Stimulated activated CD8-positive, alpha-beta memory T cell treated with anti-CD3 and anti-CD28 coated beads, Interleukin-7, amount 100 ng/mL, for 1 hour (primary cell): ENCODE measurements around the gene CAPZB.

Source experiments
- DNase-seq, 2 donors: peaks; one replicate each; pipeline ENCODE4 v3.0.0-alpha.2; 2020; ENCODE audit warnings: low read depth in 2 of 2

CAPZB gene

DNA sequence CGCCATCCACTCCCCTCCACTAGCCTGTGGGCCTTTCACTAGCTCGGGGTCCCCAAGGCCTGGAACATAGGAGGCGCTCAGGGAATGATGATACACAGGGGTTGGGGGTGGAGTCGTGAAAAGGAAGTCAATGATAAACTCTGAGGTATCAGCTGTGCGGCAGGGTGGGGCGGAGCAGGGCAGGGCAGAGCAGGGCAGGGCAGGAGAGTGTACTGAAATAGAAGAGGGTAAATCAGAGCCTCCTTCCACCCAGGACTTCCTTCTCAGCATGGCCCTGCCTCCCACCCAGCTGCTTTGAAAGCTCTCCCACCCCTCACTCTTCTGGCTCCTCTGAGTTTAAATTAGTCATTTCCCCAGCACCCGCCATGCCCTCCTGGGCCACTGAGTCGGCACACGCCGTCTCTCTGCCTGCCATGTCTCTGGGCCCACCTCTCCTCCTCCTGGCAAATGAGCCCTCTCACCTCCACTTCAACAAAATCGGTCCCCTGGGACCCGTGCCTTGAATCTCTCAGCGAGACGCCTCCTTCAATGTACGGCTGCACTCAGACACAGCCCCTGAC lies 16.9 kb downstream of the CAPZB start:
- peak in 1 of 2 donors; percentile 44 for DNase-seq

DNA sequence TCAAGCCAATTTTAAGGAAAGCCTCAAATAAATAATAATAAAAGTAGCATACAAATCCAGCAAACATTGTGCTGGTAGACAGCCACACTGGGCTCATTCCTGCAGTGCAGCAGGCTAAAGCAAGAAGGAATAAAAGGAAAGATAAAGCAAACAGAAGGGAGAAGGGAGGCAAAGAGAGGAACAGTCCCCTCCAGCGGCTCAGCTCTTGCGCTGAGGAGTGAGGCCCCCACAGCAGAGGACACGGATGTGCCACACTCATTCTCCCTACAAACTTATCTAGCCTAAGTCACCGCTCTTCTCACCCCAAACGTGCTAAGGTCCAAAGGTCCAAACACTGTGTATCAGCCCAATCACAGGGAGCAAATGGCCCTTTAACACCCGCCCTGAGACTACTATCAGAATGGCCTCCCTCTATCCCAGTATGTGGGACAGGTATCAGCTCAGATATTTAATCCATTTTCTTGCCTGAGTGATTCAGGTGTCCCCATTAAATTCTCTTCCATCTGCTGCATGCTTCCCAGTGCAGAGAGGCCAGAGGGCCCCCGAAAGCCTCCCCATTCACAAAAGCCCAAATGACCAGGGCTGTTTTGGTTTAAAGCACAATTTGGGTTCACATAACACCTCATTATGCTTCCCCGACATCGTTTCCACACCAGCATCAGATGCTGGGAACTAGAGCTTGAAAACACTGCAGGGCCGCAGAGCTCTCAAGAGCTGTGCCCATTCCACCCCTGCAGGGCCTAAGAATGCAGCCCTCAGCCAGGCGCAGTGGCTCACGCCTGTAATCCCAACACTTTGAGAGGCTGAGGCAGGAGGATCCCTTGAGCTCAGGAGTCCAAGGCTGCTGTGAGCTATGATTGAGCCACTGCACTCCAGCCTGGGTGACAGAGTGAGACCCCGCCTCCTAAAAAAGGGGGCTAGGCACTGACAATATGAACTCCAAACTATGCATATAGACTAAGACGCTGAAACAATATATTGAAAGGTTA lies 17.8 kb downstream of the CAPZB start:
- DNase-seq = no peak

DNA sequence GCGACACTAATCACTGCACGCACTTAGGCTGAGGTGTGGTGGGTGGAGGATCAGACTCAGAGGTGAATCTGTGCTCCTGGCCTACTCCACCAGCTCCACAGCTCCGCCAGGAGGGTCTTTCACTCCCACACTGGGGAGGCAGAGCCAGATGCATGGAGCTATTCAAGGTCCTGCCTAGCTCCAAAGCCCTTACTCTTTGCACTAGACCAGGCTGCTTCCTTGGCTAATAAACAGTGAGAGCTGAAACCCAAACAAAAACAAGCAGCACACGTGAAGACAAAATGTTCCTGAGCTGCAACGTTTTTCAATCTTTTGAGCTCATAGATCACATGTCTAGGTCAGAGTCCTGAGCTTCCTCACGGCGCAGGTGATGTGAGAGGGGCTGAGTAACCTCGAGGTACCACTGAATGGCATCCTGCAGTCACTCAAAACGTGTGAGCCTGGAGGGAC lies 19.2 kb downstream of the CAPZB start:
- DNase-seq = no peak

DNA sequence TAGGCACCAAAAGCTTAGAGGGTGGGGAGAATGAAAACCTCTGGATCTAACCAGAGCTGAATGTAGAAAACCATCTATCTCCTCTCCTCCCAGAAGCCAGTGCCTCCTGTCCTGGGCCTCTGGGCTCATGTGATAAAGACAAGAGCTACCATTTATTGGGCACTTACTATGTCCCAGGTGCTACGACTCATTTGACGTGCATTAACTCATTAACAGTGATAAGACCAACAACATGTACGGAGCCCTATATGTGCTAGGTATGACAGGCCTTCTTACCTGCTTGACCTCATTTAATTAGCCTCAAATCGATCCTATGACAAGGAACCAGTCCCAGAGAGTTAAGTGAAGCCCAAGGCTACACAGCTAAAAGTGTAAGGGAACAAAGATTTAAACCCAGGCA lies 19.7 kb downstream of the CAPZB start:
- DNase-seq = no peak

DNA sequence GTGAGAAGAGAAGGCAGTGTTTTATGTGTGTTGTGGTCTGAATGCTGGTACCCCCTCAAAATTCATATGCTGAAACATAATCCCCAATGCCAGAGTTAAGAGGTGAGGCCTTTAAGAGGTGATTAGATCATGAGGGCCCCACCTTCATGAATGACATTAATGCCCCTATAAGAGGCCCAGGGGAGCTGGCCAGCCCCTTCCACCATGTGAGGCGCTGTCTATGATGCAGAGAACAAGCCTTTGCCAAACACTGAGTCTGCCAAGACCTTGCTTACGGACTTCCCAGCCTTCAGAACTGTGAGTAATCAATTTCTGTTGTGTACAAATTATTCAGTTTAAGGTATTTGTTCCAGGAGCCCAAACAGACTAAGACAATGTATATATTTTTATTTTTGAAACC lies 20.2 kb downstream of the CAPZB start:
- DNase-seq = no peak

DNA sequence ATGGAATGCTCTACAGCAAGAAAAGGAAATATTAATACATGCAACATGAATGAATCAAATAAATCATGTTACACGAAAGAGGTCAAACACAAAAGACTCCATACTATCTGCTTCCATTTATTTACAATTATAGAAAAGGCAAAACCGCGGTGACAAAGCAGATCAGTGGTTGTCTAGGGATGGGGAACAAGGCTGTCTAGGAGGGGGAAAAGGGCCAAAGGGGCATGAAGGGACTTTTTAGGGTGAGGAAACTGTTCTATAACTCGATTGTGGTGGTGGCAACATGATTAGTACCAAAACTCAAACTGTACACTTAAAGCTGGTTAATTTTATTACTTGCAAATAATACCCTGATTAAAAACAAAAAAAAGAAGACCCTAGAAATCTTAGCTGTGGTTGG lies 20.6 kb downstream of the CAPZB start:
- no peak for DNase-seq

DNA sequence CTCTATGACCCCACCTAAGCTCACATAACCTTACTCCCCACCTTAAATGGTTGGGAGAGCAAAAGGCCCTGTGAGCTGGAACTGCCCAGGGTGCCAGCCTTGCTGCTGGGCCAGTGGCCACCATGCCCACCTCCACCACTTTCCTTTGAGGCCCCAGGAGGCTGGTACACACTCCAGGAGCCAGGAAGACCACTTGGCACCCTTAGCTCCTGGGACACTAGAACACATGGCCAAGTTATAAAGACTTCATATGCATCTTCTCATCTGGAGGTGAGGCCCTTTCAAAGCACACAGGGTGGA lies 21.9 kb downstream of the CAPZB start:
- DNase-seq = no peak

DNA sequence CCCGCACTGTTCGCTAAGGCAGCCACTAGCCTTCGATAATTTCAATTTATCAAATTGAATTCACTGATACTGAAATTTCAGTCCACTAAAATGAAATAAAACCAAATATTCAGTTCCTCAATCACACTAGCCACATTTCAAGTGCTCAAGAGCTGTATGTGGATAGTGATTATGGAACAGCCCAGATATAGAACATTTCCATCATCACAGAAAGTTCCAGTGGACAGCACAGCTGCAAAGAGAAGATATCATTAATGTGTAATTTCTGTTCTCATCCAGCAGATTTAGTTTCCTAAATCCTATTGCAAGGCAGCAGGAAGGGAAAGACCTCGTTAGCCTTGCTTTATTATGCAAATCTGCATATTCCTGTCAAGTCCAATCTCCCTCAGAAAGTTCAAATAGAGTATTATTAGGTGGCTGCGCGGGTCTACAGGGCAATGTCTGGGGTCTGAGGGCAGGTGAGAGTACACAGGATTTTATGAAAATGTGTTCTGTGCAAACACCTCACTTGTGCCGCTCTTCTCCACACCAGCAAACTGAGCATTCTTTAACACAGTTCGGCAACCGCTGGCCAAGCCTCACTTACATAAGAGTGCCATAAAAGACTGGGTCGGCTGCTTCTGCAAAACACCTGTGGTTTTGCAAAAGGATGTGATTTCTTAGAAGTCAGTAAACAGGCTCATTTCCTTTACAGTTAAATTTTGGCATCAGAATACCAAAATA lies 22.4 kb downstream of the CAPZB start:
- DNase-seq = peak in 1 of 2 donors; percentile 40

DNA sequence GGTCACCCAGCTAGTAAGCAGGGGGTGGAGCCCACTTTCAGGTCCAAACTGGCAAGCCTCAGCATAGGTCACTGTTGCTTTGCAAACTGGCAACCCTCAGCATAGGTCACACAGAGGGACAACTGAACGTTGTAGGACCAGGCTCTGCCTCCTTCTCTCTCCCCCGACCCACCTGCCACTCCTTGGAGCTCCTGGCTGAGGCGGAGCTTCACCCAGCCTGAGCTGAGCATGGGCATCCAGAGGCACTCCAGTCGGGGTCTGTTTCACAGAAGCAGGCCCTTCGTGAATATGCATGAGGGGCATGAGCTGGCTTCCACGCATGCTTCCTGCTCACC lies 24.2 kb downstream of the CAPZB start:
- no peak for DNase-seq

DNA sequence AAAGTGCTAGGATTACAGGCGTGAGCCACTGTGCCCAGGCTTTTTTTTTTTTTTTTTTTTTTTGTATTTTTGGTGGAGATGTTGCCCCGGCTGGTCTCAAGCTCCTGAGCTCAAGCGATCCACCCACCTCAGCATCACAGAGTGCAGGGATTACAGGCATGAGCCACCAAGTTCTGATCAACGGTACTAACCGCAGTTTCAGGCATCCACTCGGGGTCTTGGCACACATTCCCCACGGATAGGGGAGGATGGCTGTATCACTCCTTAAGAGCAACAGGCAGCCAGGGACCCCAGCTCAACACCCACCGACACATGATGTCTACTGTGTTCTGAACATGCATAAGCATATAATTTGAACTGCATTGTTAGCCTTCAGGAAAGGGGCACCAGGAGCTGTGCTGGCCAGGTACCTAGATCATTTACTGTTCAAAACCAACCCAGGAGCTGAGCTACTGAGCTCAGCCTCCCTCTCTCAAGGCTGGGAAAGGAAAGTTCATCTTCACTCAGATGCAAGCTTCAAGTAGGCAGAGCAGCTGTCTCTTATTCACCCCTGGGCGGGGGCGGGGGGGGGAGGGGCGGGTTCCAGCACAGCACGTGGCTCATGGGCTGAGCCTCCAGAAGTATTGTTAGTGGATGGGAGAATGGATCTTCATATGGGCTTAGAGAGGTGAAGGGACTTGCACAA lies 24.7 kb downstream of the CAPZB start:
- no peak for DNase-seq

DNA sequence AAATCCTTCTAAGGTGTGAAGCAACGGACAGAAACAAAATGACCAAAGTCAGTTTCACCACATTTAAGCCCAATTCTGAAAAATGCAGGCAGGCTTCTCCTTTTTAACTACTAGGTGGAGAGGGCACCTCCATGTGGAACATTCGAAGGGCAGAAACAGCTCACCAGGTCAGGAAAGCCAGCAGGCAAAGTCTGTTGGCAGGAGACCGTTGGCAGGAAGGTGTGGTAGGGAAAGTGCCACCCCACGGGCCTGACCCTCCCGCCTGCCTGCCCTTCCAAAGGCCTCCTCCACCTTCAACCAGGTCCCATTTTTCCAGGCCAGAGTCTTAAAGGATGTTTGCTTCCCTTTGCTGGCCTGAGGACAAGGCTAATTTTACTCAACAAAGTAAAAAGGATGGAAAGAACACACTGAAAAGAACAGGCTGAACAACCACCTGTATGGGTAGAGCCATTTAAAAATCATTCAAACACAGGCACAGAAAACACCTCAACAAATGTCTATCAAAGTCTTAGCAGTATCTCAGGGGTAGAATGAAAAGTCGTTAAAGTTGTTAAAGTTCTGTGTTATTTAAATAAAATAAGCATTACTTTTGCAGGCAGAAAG lies 26.4 kb downstream of the CAPZB start:
- no peak for DNase-seq

DNA sequence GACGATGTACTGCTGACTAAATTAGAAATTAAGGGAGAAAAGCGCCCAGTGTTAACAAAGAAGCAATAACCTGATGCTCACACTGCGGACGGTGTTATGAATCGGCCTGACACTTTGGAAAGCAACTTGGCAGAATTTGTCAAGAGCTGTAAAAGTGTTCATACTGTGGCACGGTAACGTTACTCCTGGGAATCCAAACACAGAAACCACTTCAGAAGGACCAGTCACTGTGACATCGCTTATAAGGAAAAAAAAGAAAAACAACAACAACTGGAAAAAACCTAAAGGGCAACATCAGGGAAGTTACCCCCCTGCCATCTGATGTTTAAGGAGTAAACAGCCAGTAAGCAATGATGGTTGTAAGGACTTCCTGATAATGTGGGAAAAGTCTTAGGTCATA lies 27.7 kb downstream of the CAPZB start:
- no peak for DNase-seq

DNA sequence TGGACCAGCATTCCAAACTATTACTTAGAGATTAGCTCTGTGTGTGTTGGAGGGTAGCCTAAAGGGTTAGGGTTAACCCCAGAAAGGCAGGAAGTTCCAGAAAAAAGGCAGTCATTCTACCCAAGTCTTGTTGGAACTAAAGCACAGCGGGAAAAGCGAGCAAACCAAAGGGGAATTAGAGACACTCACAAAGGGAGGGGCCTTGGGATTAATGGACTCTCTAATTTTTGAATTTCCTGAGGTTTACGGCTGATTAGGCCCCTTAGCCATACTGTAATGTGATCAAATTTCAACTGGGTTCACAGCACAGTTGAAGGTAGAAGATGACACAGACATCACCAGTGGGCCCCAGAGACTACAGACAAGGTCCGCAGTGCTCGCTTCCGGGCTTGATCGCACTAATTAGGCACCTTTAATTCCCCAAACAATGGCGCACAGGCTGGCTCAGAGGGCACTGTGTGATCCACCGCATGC lies 28.3 kb downstream of the CAPZB start:
- DNase-seq = no peak

DNA sequence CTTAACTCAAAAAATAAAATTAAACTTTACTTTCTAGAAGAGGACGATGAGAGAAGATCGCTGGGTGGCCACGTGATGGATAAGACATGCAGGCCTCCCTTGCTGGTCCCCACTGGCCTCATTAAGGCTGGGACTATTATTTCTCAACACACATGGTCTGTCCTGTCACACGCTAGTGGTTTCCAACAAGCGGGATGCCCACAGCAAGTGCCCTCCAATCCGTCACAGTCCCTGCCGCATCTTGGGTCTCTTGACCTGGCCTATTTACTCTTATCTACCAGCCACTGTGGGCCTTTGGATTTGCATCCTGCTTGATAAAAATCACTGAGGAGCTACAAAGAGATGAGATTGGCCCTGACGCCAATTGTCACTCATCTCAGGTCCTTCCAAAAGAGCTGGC lies 30.0 kb downstream of the CAPZB start:
- DNase-seq = no peak

DNA sequence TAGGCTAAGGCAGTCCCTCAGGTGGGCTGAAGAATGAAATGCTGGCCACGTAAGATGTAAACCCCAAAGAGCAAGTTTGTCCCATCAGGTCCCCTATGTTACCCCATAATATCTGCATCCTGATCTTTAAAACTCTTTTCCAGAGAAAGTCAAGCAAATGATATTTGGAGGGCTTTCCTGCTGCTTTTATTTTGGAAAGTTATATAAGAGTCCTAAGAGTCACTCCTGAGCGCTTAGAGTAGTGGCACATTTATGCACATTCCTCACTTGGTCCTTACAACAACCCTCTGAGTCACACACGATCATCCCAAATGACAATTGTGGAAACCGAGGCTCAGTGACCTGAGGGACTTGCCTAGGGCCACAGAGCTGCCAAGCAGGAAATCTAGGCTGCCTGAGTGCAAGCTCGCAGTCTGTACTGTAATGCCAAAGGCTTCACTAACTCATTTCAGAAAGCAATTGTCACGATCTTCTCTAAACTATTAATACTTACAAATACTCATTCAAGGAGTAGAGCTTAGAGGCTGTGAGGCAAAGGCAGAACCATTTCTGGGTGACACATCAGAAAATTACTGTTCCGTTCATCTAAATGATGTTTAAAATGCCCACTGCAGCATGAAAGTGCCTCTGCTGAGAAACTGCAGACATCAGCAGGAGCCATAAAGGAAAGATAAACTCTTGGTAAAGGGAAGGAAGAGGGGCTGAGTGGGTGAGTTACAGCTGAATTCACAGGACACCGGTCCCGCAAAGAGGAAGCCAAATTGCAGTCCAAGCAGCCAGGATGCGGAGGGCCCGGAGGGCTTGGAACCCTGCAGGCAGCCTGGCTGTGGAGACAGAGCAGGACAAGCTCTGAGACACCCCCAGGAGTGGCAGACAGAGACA lies 30.8 kb downstream of the CAPZB start:
- no peak for DNase-seq

DNA sequence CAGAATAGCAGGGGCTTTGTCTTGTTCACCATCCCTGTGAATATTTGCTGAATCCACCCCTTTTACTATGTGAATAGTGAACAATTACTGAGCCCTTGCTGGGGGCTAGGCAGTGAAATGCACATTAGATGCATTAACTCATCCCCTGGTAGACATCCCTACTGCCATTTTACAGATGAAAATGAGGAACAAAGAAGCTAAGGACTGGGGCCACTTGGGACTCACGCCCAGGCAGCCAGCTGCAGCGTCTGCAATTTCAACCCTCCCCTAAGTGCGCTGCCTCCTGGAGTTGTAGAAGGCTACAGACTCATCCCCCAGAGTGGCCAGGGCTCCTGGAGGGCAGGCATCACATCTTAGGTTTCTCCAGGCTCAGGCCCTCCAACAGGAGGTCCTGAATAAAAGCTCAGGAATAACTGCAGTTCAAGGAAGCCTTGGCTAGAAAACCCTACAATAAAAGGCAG lies 31.6 kb downstream of the CAPZB start:
- no peak for DNase-seq

DNA sequence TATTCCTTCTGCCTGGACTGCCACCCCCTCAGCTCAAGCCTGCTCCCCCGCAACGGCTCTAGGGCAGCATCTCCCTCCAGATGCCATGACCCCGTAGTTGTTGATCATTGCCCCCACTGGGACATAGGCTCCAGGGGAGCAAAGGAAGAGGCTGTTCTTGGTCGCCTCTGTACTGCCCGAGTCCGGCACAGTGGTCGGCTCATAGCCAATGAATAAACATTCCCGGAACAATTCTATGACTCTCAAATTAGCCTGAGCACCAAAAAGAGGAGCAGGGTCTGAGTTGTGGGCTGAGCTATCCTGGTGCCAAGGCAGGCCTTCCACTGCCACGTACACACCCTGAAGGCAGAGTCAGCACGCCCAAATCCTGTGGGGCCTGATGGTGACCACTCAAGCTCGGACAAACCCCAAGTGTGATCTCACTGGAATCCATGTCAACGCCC lies 33.1 kb downstream of the CAPZB start:
- DNase-seq = no peak

DNA sequence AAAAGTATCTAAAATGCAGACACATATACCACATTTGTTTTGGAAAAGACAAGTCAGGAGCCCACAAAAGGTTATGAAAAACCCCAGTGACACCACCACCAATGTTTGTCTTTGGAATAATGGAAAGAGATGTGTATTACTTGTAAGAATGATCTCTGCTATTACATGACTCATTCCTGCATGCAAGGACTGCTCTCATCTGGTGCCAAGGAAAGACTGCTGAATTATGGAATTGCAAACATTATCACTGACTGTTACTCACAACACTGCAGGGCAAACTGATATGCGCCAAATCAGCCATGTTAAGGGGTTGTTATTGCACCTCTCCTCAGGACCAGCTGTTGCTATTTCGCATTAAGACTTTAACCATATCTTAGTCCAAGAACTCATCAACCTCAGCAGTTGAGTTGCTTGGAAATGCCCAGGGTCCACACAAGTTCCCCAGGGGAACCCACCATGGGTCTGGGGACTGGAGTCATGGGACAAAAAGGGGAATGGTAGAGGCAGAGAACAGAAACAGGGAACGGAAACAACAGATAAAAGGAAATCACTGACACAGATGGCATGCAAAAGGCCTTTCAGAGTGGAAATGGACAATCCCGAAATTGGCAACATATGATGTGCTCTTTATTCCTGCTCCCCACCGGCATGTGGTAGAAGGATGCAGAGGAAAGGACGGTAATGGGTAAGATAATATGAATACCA lies 34.4 kb downstream of the CAPZB start:
- DNase-seq = no peak

DNA sequence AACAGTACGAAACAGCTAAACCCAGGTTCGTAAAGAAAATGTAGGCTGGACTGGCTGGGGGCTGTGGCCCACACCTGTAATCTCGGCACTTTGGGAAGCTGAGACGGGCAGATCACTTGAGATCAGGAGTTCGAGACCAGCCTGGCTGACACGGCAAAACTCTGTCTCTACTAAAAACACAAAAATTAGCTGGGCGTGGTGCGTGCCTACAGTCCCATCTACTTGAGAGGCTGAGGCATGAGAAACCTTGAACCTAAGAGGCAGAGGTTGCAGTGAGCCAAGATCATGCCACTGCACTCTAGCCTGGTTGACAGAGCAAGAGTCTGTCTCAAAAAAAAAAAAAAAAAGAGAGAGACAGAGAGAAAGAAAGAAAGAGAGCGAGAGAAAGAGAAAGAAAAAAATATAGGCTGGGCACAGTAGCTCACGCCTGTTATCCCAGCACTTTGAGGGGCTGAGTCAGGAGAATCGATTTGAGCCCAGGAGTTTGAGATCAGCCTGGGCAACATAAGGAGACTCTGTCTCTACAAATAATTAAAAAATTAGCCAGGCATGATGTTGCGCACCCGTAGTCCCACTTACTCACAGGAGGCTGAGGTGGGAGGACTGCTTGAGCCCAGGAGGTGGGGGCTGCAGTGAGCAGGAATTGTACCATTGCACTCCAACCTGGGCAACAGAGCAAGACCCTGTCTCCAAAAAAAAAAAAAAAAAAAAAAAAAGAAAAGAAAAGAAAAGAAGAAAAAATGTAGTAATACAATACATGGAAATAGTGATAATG lies 35.7 kb downstream of the CAPZB start:
- DNase-seq = no peak
